HEK293 (cell line): ENCODE measurements around the gene UPP2.

Source experiments
- ATF2 ChIP-seq: fragments of 450-650 bp; formaldehyde crosslinking; IDR thresholded peaks from 2 replicates; pipeline ENCODE4 v1.5.1; 2016; ENCODE audit warnings: missing biosample characterization, missing genetic modification characterization, low read depth
- CTCF ChIP-seq: fragments of 450-650 bp; formaldehyde crosslinking; IDR thresholded peaks from 2 replicates; pipeline ENCODE4 v1.5.1; 2016; ENCODE audit warnings: missing biosample characterization, missing genetic modification characterization
- ZBTB26 ChIP-seq: fragments of 450-650 bp; formaldehyde crosslinking; optimal IDR thresholded peaks from 2 replicates; pipeline ENCODE3; 2016; ENCODE audit warnings: missing biosample characterization, mild to moderate bottlenecking, missing genetic modification characterization
- ZNF10 ChIP-seq: fragments of 450-650 bp; formaldehyde crosslinking; IDR thresholded peaks from 2 replicates; pipeline ENCODE4 v1.5.1; 2017; ENCODE audit warnings: missing biosample characterization, missing genetic modification characterization
- ZNF211 ChIP-seq: fragments of 450-650 bp; formaldehyde crosslinking; IDR thresholded peaks from 2 replicates; pipeline ENCODE4 v1.5.1; 2016; ENCODE audit warnings: low read depth, missing biosample characterization, missing genetic modification characterization
- ZNF530 ChIP-seq: fragments of 450-650 bp; formaldehyde crosslinking; IDR thresholded peaks from 2 replicates; pipeline ENCODE4 v1.5.1; 2016; ENCODE audit warnings: low read depth, missing biosample characterization, missing genetic modification characterization
- ZNF549 ChIP-seq: fragments of 450-650 bp; IDR thresholded peaks from 2 replicates; pipeline ENCODE4 v1.5.1; 2018; ENCODE audit warnings: missing biosample characterization, missing genetic modification characterization, mild to moderate bottlenecking, inconsistent platforms, moderate library complexity

- TF ChIP-seq CTCF (tag by site-specific recombination), result no peak
- no peak for TF ChIP-seq ATF2
- no peak for TF ChIP-seq ZBTB26
- no peak for TF ChIP-seq ZNF10 (tag by site-specific recombination)
- no peak for TF ChIP-seq ZNF211 (tag by site-specific recombination)
- TF ChIP-seq ZNF530 (tag by site-specific recombination), result no peak
- TF ChIP-seq ZNF549 (tag by site-specific recombination), result no peak
Observed at GRCh38 chr2:158153270-158154015, 51.8 kb downstream of the UPP2 start.
